HG02970 (cell line): ENCODE results near the gene DENND1A.
"Not testable (repeated sequence)": the region's sequence is repeated elsewhere in the genome, so short reads cannot be mapped to it uniquely, and the experiment has no call there.

Experiments used
- ATAC-seq: cut with Tn5 transposase; IDR thresholded peaks from one replicate; pipeline ENCODE4 v1.9.1; 2021; ENCODE audit warnings: mild to moderate bottlenecking, moderate library complexity, moderate number of reproducible peaks; ENCODE audit not compliant: unreplicated experiment, low FRiP score

DENND1A gene

GRCh38 chr9:123447934-123448646 lies 481.8 kb downstream of the DENND1A start:
- ATAC-seq, result no peak

GRCh38 chr9:123445981-123446610 lies 483.8 kb downstream of the DENND1A start:
- no peak for ATAC-seq

DNA sequence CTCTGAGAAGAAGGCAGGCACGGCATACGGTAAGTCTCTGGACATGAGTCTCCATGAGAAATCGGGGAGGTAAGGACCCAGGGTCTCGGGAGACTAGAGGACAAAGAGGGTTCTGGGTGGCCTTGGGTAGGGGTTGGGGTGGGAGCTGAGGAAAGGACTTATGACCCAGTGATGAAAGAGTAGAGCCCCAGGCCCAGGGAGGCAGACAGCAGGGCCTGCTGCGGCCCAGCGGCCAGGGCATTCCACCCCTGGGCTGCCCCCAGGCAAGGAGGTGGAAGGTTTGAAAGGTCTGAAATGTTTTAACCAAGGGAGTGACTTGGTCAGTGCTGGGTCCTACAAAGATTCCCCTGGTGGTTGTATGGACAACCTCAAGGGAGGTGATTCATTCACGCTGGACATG lies 484.8 kb downstream of the DENND1A start:
- no peak for ATAC-seq

GRCh38 chr9:123441769-123442168 lies 488.2 kb downstream of the DENND1A start:
- ATAC-seq, result no peak

DNA sequence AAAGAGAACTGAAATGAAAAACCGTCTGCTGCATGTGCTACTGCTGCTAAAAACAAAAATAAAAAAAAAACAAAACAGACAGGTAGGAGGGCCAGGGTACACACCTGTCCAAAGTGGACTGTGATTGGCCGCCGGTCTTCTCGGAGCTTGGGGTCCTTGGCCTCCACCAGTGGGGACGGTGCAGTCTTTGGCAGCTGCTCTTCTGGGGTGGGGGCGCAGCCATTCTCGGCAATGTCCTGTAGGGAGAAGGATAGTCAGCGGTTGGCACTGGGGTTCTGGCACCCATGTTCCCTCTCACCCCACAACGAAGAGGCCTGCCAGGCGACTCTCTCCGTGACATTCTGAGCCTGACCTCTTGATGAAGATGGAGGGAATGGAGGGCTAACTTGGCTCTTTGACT lies 489.7 kb downstream of the DENND1A start:
- ATAC-seq, result no peak

DNA sequence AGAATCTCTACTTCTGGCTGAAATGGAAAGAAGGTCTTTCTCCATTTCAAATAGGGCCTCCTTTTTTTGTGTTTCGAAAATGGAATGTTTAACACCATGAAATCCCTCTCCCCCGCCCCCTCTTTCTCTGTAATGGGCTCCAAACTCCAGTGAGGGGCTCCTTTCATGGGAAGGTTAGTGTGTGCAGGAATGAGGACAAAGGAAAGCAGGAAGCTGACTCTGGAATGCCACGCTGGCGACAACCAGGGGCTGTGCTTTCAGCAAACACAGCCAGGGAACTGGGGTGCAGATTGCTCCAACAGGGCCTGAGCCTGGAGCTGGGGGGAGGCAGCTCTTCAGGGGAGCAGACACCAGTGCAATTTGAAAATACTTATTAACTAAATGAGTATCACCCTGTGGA lies 491.1 kb downstream of the DENND1A start:
- no peak for ATAC-seq

DNA sequence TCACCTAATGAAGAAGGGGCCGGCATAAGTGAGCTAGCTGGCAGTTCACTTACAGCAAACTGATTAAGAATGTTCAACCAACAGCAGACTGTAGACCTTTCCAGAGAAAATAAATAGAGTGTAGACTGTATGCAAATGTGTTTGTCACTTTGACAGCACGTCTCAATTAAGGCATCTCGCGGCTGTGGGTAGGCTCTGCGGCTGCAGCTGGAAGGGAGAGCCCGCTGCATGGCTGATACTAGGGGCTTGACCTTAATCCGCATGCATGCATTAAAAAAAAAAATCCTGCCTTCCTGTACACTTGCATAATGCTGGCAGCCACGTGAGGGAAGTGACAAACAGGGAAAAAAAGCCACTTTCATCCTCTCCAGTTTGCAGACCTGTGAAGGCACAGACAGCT lies 491.6 kb downstream of the DENND1A start:
- no peak for ATAC-seq

DNA sequence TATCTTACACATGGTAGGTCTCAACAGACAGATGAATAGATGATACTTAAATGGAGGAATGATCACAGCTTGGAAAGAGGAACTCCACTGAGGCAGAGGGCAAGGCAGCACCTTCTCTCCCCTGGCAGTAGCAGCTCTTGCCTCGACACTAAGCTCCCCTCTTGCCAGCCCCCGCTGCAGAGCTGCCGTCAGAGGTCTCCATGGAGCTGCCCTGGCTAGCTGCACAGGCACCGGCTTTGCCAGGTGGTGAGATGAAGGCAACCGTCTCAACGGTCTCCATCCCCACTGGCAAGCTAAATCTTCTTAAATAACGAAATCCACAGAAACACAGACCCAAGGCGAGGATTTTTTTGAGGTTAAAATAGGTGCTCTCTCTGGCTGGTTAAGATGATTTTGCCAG lies 492.7 kb downstream of the DENND1A start:
- no peak for ATAC-seq

- no peak for ATAC-seq
Observed at GRCh38 chr9:123435471-123435870, 494.5 kb downstream of the DENND1A start.

DNA sequence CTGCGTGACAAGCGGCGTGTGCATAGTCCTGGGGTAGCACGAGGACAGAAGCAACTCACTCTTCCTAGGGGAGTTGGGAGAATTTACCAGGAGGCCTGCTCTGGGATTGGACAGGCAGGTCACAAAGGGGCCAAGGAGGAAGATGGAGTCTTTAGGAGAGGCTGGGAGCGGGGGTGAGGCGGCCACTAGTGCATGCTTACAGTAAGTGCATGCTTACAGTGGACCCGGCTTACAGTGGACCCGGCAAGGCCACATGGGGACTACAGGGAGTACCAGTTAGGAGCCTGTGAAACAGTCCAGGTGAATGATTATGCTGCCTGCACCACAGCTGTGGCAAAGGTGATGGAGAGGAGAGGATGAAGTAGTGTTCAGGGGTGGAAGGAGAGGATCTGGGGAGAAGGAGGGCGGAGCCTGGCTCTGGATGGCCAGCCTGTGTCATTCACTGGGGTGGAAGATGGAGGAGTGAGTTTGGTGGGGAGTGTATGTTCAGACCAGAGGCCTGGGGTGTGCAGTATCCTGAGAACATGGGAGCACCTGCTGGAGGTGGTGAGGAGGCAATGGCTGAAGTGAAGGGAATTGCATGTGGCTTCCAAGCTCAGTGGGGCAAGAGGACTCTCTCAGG lies 495.2 kb downstream of the DENND1A start:
- ATAC-seq, result no peak

- ATAC-seq, result no peak
Observed at GRCh38 chr9:123432331-123433236, 497.3 kb downstream of the DENND1A start.

- no peak for ATAC-seq
Observed at GRCh38 chr9:123431581-123431980, 498.3 kb downstream of the DENND1A start.

DNA sequence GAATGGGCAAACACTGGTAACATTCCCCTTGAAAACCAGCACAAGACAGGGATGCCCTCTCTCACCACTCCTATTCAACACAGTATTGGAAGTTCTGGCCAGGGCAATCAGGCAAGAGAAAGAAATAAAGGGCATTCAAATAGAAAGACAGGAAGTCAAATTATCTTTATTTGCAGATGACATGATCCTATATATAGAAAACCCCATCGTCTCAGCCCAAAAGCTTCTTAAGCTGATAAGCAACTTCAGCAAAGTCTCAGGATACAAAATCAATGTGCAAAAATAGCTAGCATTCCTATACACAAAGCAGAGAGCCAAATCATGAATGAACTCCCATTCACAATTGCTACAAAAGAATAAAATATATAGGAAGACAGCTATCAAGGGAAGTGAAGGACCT lies 501.5 kb downstream of the DENND1A start:
- ATAC-seq, result not testable (repeated sequence)

- ATAC-seq, result no peak
Observed at GRCh38 chr9:123426406-123426805, 503.5 kb downstream of the DENND1A start.

DNA sequence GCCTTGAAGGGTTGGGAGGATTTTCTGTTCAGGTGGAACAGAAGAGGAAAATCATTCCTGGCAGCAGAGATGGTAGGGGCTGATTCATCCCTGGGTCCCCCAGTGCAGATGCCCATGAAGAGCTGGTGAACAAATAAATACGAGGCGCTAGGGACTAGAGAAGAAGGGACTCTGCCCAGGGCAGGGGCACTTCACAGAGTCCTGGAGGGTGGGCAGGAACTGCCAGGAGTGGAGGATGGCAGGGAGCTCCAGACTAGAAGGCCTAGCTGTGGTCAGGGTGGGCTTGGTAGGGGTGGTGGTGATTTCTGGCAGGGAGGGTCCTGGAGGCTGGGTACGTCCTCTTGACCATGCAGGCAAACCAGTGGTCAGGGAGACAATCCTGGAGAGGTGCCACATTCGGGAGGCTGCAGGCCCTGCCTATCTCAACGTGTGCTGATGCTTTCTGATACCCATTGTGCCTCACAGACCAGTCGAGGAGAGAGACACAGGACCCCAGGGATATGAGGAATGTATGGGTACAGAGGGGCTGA lies 504.0 kb downstream of the DENND1A start:
- ATAC-seq, result no peak

DNA sequence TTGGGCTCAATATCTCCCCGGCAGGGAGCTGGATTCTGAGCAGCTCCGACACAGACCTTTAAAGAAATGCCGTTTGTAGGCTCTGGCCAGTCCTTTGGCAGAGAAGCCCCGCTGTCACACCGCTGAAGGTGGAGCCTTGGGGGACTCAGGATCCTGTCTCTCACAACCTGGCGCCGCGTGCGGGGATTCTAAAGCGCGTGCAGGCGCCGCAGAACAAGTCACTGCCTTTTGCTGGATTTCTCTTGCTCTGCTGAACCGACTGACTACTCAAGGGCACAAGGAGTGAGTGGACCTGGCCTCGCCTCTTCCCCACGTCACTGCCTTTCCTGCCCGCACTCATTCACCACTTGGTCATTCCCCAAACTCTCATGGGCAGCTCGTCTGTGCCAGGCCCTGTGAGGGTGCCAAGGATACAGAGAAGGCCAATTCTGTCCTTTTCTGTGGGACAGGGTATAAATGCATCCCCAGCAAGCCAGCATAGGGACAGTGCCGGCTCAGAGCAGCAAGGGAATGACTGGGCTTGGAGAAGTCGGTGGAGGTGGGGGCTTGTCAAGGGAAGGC lies 504.6 kb downstream of the DENND1A start:
- ATAC-seq, result no peak

- ATAC-seq, result no peak
Observed at GRCh38 chr9:123424552-123425225, 505.2 kb downstream of the DENND1A start.

- no peak for ATAC-seq
Observed at GRCh38 chr9:123424131-123424530, 505.8 kb downstream of the DENND1A start.

- ATAC-seq, result no peak
Observed at GRCh38 chr9:123423311-123423640, 506.6 kb downstream of the DENND1A start.
